ENCODE measurements around the gene TMIGD3. TPM values are rescaled to one million over a fixed set of nuclear protein-coding genes. Genes with fewer than 3 reads are reported as not detected.

TMIGD3 gene
- total RNA-seq, 1 experiment from 2014 or later: not detected

GRCh38 chr1:111553196-111553595 is 49.8 kb upstream of the TMIGD3 start (continued):
- no peak for TF ChIP-seq PRDM15 (CRISPR knock-in tag; IDR thresholded peaks at IDR 0.05)
- TF ChIP-seq SMAD3 (CRISPR knock-in tag; IDR thresholded peaks at IDR 0.05; ENCODE audit: borderline replicate concordance): no peak
- no peak for TF ChIP-seq IRF2 (CRISPR knock-in tag; IDR thresholded peaks at IDR 0.05; ENCODE audit: borderline replicate concordance, low read depth)
- no peak for TF ChIP-seq PREB (CRISPR knock-in tag; IDR thresholded peaks at IDR 0.05; ENCODE audit: borderline replicate concordance)
- no peak for TF ChIP-seq CDX4 (CRISPR knock-in tag; IDR thresholded peaks at IDR 0.05; ENCODE audit: borderline replicate concordance)
- TF ChIP-seq TEAD4 (CRISPR knock-in tag; IDR thresholded peaks at IDR 0.05): no peak
- no peak for TF ChIP-seq SOX15 (CRISPR knock-in tag; IDR thresholded peaks at IDR 0.05)
- TF ChIP-seq FOXP1 (CRISPR knock-in tag; IDR thresholded peaks at IDR 0.05; ENCODE audit: borderline replicate concordance): no peak

GRCh38 chr1:111552587-111552986 is 49.2 kb upstream of the TMIGD3 start:
- ChIA-PET POLR2A (no interaction called here), CTCF (interaction anchor here (0.8 to 1.1 kb wide), 2 partner anchors 45 to 162 kb away, joined by 3 to 4 read pairs; no protein-coding TSS in a partner anchor)
- H3K27ac Mint-ChIP-seq: no peak overlapping the region
- TF ChIP-seq IRF1 (CRISPR knock-in tag; IDR thresholded peaks at IDR 0.05) (no peak), KAT7 (CRISPR knock-in tag; IDR thresholded peaks at IDR 0.05; ENCODE audit: borderline replicate concordance) (no peak), AR (CRISPR knock-in tag; IDR thresholded peaks at IDR 0.05) (no peak), IRF2 (CRISPR knock-in tag; IDR thresholded peaks at IDR 0.05; ENCODE audit: borderline replicate concordance, low read depth) (no peak), JAZF1 (CRISPR knock-in tag; IDR thresholded peaks at IDR 0.05) (no peak), HMGXB4 (CRISPR knock-in tag; IDR thresholded peaks at IDR 0.05) (no peak), SOX15 (CRISPR knock-in tag; IDR thresholded peaks at IDR 0.05) (no peak)
- no peaks in the 10 kb centered on the region for H3K9me3 Mint-ChIP-seq
- DNase-seq (ENCODE audit: low spot score) (no peak), ATAC-seq (no peak)
- no peak overlapping the region for H3K4me3 Mint-ChIP-seq
- no peaks in the 10 kb centered on the region for H3K36me3 Mint-ChIP-seq
- H3K27me3 Mint-ChIP-seq (ENCODE audit: low read depth): no peaks in the 10 kb centered on the region
- H3K4me1 Mint-ChIP-seq: no peaks in the 10 kb centered on the region
